HG03025 (cell line): ENCODE data around the gene HIGD1B.
A peak's percentile ranks its signal among the peaks of the same experiment; 100 is the strongest.

Source experiments
- ATAC-seq: cut with Tn5 transposase; IDR thresholded peaks from one replicate; pipeline ENCODE4 v1.9.1; 2021; ENCODE audit warnings: mild to moderate bottlenecking, moderate library complexity; ENCODE audit not compliant: unreplicated experiment, low FRiP score

The HIGD1B gene

DNA sequence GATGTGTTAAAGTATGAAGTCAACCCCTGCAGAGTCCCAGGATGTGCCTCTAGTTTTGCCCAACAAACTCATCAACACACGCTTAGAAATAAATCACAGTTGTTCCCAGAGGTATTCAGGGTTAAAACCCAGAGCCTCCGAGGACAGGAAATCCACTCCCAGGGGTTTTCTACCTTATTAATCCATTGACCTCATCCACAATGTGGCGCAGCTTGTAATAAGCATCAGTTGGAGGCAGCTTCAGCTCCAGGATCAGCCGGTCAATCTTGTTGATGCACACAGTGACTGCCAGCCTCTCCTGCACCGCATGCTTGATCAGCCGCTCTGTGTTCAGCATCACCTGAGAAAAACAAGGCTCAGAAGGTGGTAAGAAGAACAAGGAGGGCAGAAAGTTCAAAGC lies 28.1 kb downstream of the HIGD1B start:
- ATAC-seq: no peak

DNA sequence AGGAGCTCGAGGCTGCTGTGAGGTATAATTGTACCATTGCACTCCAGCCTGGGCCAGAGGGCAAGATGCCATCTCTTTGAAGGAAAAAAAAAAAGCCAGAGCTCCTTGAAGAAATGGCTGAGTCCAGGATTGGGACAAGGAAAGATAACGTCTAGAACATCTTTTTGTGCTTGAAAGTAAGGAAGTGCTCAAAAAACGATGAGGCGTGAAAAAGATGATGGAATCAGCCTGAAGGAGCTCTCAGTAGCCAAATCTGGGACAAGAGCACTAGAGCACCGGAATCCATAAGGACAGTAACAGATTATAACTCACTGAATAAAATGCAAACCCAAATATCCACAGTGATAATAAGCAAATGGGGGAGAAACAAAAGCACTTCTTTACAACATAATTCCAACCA lies 29.4 kb downstream of the HIGD1B start:
- ATAC-seq: no peak

- ATAC-seq: no peak
Measured at GRCh38 chr17:44878627-44879221, 31.0 kb downstream of the HIGD1B start.

GRCh38 chr17:44879376-44879775 lies 31.7 kb downstream of the HIGD1B start:
- no peak for ATAC-seq

DNA sequence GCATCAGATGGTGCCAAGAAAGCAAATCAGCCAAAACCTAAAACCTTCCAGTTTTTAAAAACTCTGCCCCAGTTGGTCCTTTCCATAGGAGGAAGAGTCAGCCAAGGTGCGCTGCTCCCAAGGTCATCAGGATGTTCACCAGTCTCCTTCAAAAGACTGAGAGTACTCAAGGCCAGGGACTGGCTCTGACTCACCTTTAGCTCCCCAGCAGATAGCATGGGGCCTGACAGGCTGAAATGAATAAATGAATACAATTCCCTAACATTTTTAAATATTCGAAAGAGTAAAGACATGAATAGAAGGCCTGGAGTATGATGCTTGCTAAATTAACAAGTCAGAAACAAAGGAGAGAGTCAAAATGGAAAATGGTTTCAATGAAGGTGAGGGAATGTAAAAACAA lies 32.4 kb downstream of the HIGD1B start:
- no peak for ATAC-seq

DNA sequence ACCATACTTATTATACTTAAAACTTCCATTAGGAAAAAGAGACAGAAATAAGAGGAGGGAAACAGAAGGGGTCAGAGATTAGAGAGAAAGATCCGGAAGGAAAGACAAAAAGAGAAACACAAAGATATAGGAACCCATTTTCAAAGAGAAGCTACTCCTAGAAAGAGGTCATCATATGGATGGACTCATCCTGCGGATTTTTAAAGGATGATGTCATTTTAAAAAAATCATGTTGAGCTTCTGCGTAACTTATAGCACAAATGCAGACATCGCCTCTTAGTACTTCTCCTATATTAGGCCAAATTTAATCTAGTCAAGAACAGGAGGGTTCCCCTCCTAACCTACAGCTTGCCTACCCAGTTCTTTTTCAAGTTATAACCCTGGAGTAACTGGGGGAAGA lies 33.5 kb downstream of the HIGD1B start:
- no peak for ATAC-seq

GRCh38 chr17:44884941-44885340 lies 37.3 kb downstream of the HIGD1B start:
- no peak for ATAC-seq

GRCh38 chr17:44887016-44887415 lies 39.3 kb downstream of the HIGD1B start:
- ATAC-seq: no peak

- no peak for ATAC-seq
Measured at GRCh38 chr17:44887971-44888954, 40.6 kb downstream of the HIGD1B start.

- ATAC-seq: no peak
Measured at GRCh38 chr17:44889003-44889402, 41.3 kb downstream of the HIGD1B start.

DNA sequence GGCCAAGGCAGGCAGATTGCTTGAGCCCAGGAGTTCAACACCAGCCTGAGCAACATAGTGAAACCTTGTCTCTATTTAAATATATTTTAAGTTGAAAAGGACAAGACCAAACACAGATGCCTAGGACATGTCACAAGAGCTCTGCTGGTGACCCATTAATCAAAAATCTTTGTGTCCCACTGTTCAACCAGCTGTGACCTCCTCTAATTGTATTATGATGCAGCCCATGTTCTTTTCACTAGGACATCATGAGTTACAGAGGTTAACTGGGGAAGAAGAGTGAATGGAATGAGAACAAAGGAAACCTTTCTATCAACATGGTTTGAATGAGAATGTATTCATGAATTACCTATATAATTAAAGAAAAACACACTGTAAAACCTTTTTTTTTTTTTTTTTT lies 44.6 kb downstream of the HIGD1B start:
- ATAC-seq: no peak

DNA sequence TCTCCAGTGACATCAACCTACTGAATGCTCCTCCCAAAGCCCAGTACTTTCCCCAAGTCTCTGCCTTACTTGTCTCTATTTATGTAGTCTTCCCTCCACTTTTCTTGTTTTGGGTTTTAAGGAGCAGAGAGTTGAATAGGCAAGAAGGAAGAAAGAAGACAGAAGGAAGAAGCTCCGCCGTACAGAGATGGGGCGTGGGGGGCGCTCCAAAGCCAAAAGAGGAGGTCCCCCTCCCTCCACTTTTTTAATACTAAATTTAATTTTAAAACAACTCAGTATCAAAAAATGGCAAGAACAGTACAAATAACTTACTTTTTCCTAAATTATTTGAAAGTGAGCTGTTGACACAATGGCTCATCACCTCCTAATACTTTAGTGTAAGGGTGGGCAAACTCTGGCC lies 47.0 kb downstream of the HIGD1B start:
- no peak for ATAC-seq

DNA sequence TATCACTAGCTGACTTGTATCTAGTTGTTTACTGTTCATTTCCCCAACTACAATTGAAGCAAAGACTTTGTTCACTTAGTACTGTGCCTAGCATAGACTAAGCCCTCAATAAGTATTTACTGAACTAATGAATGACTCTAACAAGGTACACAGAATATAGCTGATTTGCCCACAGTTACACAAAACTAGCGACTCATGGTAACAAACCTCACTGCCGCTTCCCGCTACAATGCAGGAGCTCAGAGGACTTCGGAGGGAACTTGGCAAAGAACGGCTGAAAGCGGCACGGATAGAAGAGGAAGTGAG lies 51.0 kb downstream of the HIGD1B start:
- no peak for ATAC-seq

GRCh38 chr17:44899074-44899782 lies 51.5 kb downstream of the HIGD1B start, which contains the start of gene EFTUD2:
Gene EFTUD2 (minus strand): TSS chr17:44899445. CDS start chr17:44894521, 4,924 bp downstream.
- ATAC-seq: peak; percentile 64
